Activated gamma-delta T cell treated with Interleukin-2 at 50 U/mL for 16 hours (primary cell): Measurements from ENCODE around the gene KCNIP4.
"Not testable (repeated sequence)": the region's sequence is repeated elsewhere in the genome, so short reads cannot be mapped to it uniquely, and the experiment has no call there.

Experiments
- DNase-seq: peaks from one replicate; pipeline ENCODE4 v3.0.0-alpha.2; 2020

The KCNIP4 gene

GRCh38 chr4:20809812-20810211 is 1138.8 kb downstream of the KCNIP4 start:
- no peak for DNase-seq

GRCh38 chr4:20805716-20806115 is 1142.9 kb downstream of the KCNIP4 start:
- DNase-seq: no peak

GRCh38 chr4:20787940-20788665 is 1160.5 kb downstream of the KCNIP4 start:
- no peak for DNase-seq

- DNase-seq: not testable (repeated sequence)
These were observed 1165.4 kb downstream of the KCNIP4 start for GRCh38 chr4:20783134-20783533.

- DNase-seq: no peak
These were observed 1169.7 kb downstream of the KCNIP4 start for GRCh38 chr4:20778896-20779295.

GRCh38 chr4:20773144-20773997 is 1175.2 kb downstream of the KCNIP4 start:
- no peak for DNase-seq

GRCh38 chr4:20764366-20764992 is 1184.1 kb downstream of the KCNIP4 start:
- no peak for DNase-seq

- no peak for DNase-seq
These were observed 1186.7 kb downstream of the KCNIP4 start for GRCh38 chr4:20761826-20762225.

GRCh38 chr4:20761382-20761781 is 1187.2 kb downstream of the KCNIP4 start:
- no peak for DNase-seq

- DNase-seq: no peak
These were observed 1188.5 kb downstream of the KCNIP4 start for GRCh38 chr4:20760053-20760452.

- no peak for DNase-seq
These were observed 1194.5 kb downstream of the KCNIP4 start for GRCh38 chr4:20754036-20754435.

GRCh38 chr4:20752641-20753040 is 1195.9 kb downstream of the KCNIP4 start:
- DNase-seq: no peak

- DNase-seq: not testable (repeated sequence)
These were observed 1202.6 kb downstream of the KCNIP4 start for GRCh38 chr4:20746000-20746399.

GRCh38 chr4:20735931-20736330 is 1212.6 kb downstream of the KCNIP4 start:
- DNase-seq: no peak

GRCh38 chr4:20724915-20725314 is 1223.7 kb downstream of the KCNIP4 start:
- DNase-seq: no peak

GRCh38 chr4:20723463-20723862 is 1225.1 kb downstream of the KCNIP4 start:
- DNase-seq: no peak

- no peak for DNase-seq
These were observed 1225.6 kb downstream of the KCNIP4 start for GRCh38 chr4:20723019-20723418.

- no peak for DNase-seq
These were observed 1237.2 kb downstream of the KCNIP4 start for GRCh38 chr4:20711335-20711734.

- DNase-seq: peak; percentile 91
These were observed 1248.4 kb downstream of the KCNIP4 start, which contains the start of gene PACRGL for GRCh38 chr4:20700007-20700761. TSS of gene PACRGL (plus strand) at chr4:20700458. CDS start at chr4:20704482, 4,024 bp downstream.

- DNase-seq: no peak
These were observed 1249.8 kb downstream of the KCNIP4 start for GRCh38 chr4:20698820-20699219.

- DNase-seq: no peak
These were observed 1250.2 kb downstream of the KCNIP4 start for GRCh38 chr4:20698382-20698781.

GRCh38 chr4:20696815-20697214 is 1251.8 kb downstream of the KCNIP4 start:
- DNase-seq: no peak

GRCh38 chr4:20687864-20688263 is 1260.7 kb downstream of the KCNIP4 start:
- no peak for DNase-seq
